A673 (cell line): ENCODE data around the gene GPC6. TPM values are rescaled to one million over a fixed set of nuclear protein-coding genes. Genes with fewer than 3 reads are reported as not detected.

Experiments
- BruUV-seq: library from RNA; stranded (reverse); fragments of 400-500 nt; replicated peaks from 2 replicates; lab custom pipeline; 2021; lab: Mats Ljungman, UMichigan
- CTCF ChIA-PET: fragments of 300-600 bp; sonication (Branson Sonifier 250); formaldehyde crosslinking; loops from one replicate; lab custom pipeline; 2022; ENCODE audit warnings: antibody characterized with exemption; lab: Charles Lee
- POLR2A ChIA-PET: fragments of 300-600 bp; sonication (Branson Sonifier 250); formaldehyde crosslinking; loops from one replicate; lab custom pipeline; 2022; ENCODE audit warnings: antibody characterized with exemption; ENCODE audit not compliant: low non-redundant PET; lab: Charles Lee
- DNase-seq: peaks from one replicate; pipeline ENCODE4 v3.0.0-alpha.2; 2015; ENCODE audit warnings: low spot score
- H3K27ac ChIP-seq: fragments of 200-600 bp; sonication (generic); 2 replicates; pipeline ENCODE4 v1.5.1; 2016; ENCODE audit warnings: mixed run types, low read depth, mild to moderate bottlenecking, mixed read lengths, antibody characterized with exemption, low read length; ENCODE audit not compliant: poor library complexity, severe bottlenecking
- H3K27me3 ChIP-seq: fragments of 200-600 bp; sonication (generic); replicated peaks from 2 replicates; pipeline ENCODE4 v1.6.1; 2017; ENCODE audit warnings: mixed run types, low read depth, mild to moderate bottlenecking, mixed read lengths, antibody characterized with exemption, low read length; ENCODE audit not compliant: insufficient read depth, poor library complexity
- H3K36me3 ChIP-seq: fragments of 200-600 bp; sonication (generic); 2 replicates; pipeline ENCODE4 v1.6.1; 2016; ENCODE audit warnings: mixed run types, mild to moderate bottlenecking, mixed read lengths, antibody characterized with exemption, low read length; ENCODE audit not compliant: insufficient read depth, poor library complexity, severe bottlenecking
- H3K4me1 ChIP-seq: fragments of 200-600 bp; sonication (generic); 2 replicates; pipeline ENCODE4 v1.6.1; 2017; ENCODE audit warnings: mixed run types, mild to moderate bottlenecking, mixed read lengths, antibody characterized with exemption, low read length; ENCODE audit not compliant: insufficient read depth, poor library complexity, severe bottlenecking
- H3K4me3 ChIP-seq: fragments of 200-600 bp; sonication (generic); 2 replicates; pipeline ENCODE4 v1.5.1; 2016; ENCODE audit warnings: low read depth, mixed run types, mild to moderate bottlenecking, mixed read lengths, low read length; ENCODE audit not compliant: poor library complexity, severe bottlenecking
- H3K9me3 ChIP-seq: fragments of 200-600 bp; sonication (generic); 2 replicates; pipeline ENCODE4 v1.6.1; 2016; ENCODE audit warnings: mixed run types, low read depth, mild to moderate bottlenecking, mixed read lengths, antibody characterized with exemption, low read length; ENCODE audit not compliant: poor library complexity, severe bottlenecking
- EZH2 ChIP-seq: fragments of 200-600 bp; sonication (generic); IDR thresholded peaks from 2 replicates; pipeline ENCODE4 v1.6.1; 2017; ENCODE audit warnings: borderline replicate concordance, low read depth, mild to moderate bottlenecking, mixed read lengths, antibody characterized with exemption, low read length; ENCODE audit not compliant: poor library complexity, severe bottlenecking
- intact Hi-C: fragments of 100-400 bp; cut with micrococcal nuclease; formaldehyde crosslinking; loops from one replicate; pipeline ENCODE4 v1.10.0; 2022; ENCODE audit not compliant: unreplicated experiment
- total RNA-seq: library from RNA; stranded (reverse); gene quantifications from 2 replicates; pipeline ENCODE4 v1.2.3, GENCODE V29; 2021
- TF ChIP-seq, protein P1 (sequence below): fragments of 300-800, 200-600 bp; sonication (generic); conservative IDR thresholded peaks from 2 replicates; pipeline ENCODE4 v1.5.1; 2017; ENCODE audit warnings: low read depth, mild to moderate bottlenecking, antibody characterized with exemption, low read length, moderate library complexity, mixed read lengths

GPC6 gene
- total RNA-seq, 1 experiment from 2014 or later = 23.3 TPM

DNA sequence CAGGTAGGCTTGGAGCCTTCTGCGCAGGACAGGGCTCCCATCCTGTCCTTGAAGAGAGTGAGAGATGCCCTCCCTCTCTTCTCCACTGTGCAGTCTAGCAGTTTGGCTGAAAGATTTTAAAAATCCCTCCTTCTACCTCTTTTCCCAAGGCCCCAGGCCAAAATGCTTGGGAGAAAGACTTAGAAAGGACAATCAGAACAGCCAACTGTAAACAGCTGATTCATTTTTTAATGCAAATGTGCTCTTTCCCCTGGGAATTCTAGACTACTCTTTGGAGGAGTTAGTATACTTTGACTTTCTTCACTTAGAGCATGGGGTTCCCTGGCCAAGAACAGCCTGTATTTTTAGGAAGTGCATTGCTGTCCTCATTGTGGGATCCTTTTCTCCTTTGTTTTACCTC is 398.9 kb downstream of the GPC6 start:
- Histone ChIP-seq H3K36me3 (no peaks in the 10 kb centered on the region), H3K27me3 (no peaks in the 10 kb centered on the region), H3K9me3 (no peaks in the 10 kb centered on the region), H3K4me3 (no peak overlapping the region), H3K4me1 (no peaks in the 10 kb centered on the region), H3K27ac (no peak overlapping the region)
- ChIA-PET CTCF (no interaction called here), POLR2A (no interaction called here)
- intact Hi-C loops = no loop called here
- no TSS peak for BruUV-seq
- DNase-seq = peak; percentile 4
- TF ChIP-seq EZH2 = no peak
- TF ChIP-seq, protein P1, sequence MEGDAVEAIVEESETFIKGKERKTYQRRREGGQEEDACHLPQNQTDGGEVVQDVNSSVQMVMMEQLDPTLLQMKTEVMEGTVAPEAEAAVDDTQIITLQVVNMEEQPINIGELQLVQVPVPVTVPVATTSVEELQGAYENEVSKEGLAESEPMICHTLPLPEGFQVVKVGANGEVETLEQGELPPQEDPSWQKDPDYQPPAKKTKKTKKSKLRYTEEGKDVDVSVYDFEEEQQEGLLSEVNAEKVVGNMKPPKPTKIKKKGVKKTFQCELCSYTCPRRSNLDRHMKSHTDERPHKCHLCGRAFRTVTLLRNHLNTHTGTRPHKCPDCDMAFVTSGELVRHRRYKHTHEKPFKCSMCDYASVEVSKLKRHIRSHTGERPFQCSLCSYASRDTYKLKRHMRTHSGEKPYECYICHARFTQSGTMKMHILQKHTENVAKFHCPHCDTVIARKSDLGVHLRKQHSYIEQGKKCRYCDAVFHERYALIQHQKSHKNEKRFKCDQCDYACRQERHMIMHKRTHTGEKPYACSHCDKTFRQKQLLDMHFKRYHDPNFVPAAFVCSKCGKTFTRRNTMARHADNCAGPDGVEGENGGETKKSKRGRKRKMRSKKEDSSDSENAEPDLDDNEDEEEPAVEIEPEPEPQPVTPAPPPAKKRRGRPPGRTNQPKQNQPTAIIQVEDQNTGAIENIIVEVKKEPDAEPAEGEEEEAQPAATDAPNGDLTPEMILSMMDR = no peak

GRCh38 chr13:93628136-93628797 is 401.7 kb downstream of the GPC6 start:
- BruUV-seq = no TSS peak
- H3K4me3 ChIP-seq = no peak overlapping the region
- no peak overlapping the region for H3K27ac ChIP-seq
- intact Hi-C loops = no loop called here
- ChIA-PET CTCF (no interaction called here), POLR2A (no interaction called here)
- H3K27me3 ChIP-seq = no peaks in the 10 kb centered on the region
- H3K36me3 ChIP-seq = no peaks in the 10 kb centered on the region
- no peaks in the 10 kb centered on the region for H3K4me1 ChIP-seq
- H3K9me3 ChIP-seq = no peaks in the 10 kb centered on the region
- no peak for TF ChIP-seq EZH2
- TF ChIP-seq, protein P1 = no peak
- no peak for DNase-seq

DNA sequence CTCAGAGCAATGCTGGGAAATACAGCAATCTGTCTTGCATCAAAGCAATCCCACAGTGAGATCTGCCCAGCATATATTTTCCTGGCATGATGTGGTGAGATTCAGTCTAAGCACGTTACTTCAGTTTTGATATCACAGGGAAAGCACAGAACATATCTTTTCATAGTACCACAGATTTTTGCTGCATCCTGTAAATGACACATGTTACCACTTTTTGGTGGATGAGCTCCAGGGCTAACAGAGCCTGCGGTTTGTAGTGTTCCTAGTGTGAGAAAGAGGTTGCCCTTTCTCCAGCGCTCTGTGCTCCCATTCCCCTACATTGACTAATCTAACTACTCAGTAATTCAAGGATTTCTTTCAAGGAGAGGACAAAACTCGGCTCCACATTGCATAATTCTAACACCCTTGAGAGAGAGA is 409.0 kb downstream of the GPC6 start:
- intact Hi-C loops = no loop called here
- no peaks in the 10 kb centered on the region for H3K27me3 ChIP-seq
- H3K36me3 ChIP-seq = no peaks in the 10 kb centered on the region
- H3K27ac ChIP-seq = no peak overlapping the region
- BruUV-seq = no TSS peak
- no peaks in the 10 kb centered on the region for H3K9me3 ChIP-seq
- no peak overlapping the region for H3K4me3 ChIP-seq
- DNase-seq = no peak
- POLR2A ChIA-PET = no interaction called here
- TF ChIP-seq, protein P1 = no peak
- no peak for TF ChIP-seq EZH2
- CTCF ChIA-PET = no interaction called here
- H3K4me1 ChIP-seq = no peaks in the 10 kb centered on the region
